ENCODE measurements around the gene PPP1R13B.

Gene PPP1R13B

GRCh38 chr14:103742499-103743255 is 104.7 kb downstream of the PPP1R13B start:
- DNase-seq (ENCODE audit: low read depth in 3 of 3) = no peak

DNA sequence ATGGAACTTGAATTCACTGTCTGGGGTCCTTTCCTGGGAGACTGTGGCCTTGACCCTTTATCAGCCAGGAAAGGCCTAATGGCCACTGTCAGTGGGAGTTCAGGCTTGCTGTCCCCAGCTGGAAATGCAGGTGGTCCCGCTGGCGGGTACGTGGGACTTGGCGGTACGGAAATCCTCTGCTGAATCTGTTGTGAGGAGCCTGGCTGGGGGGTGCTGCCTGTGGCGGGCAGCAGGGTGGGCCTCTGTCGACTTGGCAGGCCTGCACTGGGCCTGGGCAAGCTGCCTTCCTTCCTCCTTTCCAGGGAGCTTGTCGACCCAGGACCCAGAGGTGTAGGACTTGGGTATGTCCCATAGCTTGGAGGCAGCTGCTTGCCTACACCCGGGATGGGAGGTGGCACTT is 105.5 kb downstream of the PPP1R13B start:
- no peak for DNase-seq (ENCODE audit: low read depth in 3 of 3)

DNA sequence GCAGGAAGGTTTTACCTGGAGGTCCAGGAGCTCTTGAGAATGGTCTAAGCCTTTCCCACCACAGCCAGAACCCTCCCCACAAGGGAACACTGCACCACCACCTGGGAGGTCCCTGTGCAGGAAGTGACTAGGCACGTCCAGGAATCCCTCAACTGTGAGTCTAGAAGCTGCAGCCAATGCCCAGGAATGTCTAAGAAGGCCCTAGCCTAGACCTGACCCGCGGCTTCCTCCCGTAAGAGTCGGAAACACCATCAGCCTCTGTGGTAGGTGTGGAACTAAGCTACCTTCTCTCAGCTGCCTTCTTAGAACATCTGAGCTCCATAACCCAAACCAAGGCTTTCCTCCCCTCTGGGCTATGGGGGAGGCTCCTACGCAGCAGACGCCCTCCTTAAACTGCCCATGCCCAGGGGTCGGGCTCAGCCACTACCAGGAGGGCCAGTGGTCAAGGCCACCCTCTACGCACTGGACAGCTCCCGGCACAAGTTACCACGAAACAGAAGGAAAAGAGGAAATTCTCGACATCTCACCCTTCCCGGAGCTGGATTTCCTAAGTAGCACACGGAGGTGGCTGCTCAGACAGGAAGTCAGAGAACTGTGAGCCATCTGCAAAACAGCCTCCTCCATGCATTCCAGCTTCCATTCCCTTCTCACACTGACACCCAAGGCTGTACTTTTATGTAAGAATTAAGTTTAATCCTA is 106.2 kb downstream of the PPP1R13B start:
- no peak for DNase-seq (ENCODE audit: low read depth in 3 of 3)

GRCh38 chr14:103739793-103740501 is 107.4 kb downstream of the PPP1R13B start:
- no peak for DNase-seq (ENCODE audit: low read depth in 3 of 3)

DNA sequence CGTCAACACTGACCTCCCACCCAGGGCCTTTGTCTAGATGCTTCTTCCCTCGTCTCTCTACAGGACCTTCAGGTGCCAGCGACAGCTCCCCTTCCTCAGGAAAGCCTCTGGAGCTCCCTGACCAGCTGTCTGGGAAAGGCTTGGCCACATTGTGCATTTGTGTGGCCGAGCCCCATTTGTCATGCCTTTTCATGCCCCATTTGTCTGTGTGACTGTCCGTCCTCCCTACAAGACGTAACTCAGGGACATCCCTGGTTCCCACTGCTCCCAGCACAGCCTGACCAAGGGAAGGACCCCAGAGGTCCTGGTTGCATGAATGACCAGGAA is 107.9 kb downstream of the PPP1R13B start:
- DNase-seq (ENCODE audit: low read depth in 3 of 3) = no peak

DNA sequence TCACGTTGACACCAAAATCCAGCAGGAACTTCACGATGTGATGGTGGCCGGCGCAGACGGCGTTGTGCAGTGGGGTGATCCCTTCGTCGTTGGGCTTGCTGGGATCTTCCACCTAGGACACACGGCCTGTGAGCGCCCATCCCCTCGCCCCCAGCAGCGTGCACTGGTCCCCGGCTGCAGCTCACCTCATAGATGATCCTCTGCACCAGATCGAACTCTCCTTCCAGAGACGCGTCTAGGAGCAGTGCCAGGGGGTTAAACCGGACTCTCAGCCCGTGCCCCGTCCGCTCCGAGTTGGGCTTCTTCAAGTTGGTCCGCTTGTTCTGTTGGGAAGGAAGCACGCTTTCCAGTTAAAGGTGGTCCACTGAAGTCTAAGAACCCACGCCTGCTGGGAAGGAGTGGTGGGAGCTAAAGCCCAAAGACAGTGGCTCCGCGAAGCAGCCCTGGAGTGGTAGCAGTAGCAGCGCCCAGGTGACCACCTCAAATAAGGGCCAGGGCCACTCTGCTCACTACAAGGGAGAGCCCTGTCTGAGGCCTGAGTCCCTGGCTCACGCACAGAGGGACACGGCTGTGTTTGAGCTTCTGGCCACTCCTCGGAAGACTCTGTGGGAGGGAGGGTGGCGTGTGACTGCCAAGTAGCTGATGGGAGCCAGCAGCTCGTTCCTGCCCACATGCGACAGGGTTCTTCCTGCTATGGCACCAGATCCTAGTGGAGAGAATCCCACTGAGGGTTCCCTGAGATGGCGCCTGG is 108.5 kb downstream of the PPP1R13B start:
- no peak for DNase-seq (ENCODE audit: low read depth in 3 of 3)

GRCh38 chr14:103738166-103738565 is 109.2 kb downstream of the PPP1R13B start:
- no peak for DNase-seq (ENCODE audit: low read depth in 3 of 3)

- no peak for DNase-seq (ENCODE audit: low read depth in 3 of 3)
These were observed 109.8 kb downstream of the PPP1R13B start for GRCh38 chr14:103737432-103738045.

DNA sequence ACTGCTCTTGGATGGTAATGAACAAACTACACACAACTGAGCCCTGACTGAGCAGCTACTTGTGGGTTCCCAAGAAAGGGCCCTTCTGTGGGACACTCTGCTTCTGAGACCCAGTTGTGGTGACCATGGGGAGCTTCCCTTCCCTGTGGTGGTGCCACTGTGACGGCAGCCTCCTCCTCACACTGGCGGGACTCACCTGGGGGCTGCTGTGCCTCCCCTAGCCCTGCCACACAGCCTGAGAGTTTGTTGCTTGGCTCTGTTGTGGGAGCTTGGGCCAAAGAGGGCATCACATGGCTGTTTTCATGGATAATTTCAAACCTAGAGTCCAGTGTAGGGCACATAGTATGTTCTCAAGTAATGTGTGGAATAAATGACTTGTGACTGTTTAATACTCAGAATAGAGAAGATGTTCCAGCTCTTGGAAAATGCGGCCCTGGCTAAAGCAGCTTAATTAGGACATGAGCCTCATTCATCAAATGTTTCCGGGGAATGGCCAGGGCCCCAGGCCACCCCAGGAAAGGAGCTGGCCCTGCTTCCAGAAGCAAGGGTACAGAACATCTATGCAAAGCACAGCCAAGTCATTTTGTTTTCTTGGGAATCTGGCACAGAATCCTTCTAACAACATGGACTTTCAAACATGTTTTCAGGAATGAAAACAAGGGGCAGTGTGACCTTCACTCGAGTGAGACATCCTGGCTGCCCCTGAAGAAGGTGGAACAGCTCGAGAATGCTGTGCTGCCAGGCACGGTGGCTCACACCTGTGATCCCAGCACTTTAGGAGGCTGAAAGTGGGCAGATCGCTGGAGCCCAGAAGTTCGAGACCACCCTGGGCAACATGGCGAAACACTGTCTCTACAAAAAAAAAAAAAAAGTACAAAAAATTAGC is 110.6 kb downstream of the PPP1R13B start:
- no peak for DNase-seq (ENCODE audit: low read depth in 3 of 3)

- DNase-seq (ENCODE audit: low read depth in 3 of 3) = no peak
These were observed 111.4 kb downstream of the PPP1R13B start for GRCh38 chr14:103735815-103736545.

- DNase-seq (ENCODE audit: low read depth in 3 of 3) = no peak
These were observed 111.9 kb downstream of the PPP1R13B start for GRCh38 chr14:103735439-103735814.

- no peak for DNase-seq (ENCODE audit: low read depth in 3 of 3)
These were observed 112.4 kb downstream of the PPP1R13B start for GRCh38 chr14:103735022-103735421.

DNA sequence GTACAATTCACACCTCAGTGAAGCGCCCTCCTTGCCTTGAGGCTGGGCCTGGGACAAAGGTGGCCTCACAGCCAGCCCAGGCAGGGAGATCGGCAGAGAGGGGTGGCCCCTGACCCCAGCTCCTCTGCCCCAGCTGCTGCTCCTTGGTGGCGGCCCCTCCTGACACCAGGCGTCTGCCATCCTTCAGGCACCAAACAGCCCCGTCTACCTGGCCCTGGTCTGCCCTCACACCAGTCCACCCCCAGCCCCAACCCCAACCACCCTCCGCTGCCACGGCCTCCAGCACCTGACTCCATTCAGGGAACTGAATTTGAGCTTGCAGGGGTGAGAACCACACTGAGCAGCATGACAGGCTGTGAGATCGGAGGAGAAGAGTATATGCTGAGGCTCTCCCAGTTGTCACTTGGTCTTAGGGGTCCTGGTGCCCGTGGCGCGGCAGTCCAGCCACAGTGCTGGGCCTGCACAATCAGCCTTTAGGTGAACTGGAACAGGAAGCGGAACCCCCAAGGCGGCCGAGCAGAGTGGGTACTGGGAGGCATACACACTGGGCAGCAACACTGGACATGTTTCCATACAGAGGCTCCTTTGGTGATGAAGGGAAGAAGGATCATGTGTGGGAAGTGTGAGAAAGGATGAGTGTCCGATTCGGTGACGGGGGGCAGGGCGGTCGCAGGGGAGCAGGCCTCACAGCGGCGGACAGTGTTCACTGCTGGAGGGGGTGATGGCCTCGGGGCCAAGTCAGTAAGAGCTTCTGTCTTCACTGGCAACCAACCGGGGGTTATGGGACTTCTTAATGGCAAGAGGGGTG is 113.1 kb downstream of the PPP1R13B start:
- no peak for DNase-seq (ENCODE audit: low read depth in 3 of 3)

DNA sequence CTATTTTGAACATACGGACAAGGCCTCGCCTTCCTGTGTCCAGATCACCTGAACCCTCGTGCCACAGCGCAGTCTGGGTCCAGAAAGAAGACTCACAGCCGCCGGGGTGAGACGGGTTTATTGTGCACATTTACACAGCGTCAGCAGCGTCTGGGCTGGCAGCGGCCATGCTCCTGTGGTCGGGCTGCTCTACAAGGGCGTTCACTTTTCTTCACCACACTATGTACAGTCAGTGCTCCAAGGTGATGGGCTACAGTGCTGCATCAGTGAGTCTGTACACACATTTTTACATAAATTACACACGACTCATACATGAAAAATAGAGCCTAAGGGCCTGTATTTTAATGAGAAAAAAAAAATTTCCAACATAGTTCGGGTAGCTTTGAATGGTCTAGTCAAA is 113.7 kb downstream of the PPP1R13B start:
- no peak for DNase-seq (ENCODE audit: low read depth in 3 of 3)

DNA sequence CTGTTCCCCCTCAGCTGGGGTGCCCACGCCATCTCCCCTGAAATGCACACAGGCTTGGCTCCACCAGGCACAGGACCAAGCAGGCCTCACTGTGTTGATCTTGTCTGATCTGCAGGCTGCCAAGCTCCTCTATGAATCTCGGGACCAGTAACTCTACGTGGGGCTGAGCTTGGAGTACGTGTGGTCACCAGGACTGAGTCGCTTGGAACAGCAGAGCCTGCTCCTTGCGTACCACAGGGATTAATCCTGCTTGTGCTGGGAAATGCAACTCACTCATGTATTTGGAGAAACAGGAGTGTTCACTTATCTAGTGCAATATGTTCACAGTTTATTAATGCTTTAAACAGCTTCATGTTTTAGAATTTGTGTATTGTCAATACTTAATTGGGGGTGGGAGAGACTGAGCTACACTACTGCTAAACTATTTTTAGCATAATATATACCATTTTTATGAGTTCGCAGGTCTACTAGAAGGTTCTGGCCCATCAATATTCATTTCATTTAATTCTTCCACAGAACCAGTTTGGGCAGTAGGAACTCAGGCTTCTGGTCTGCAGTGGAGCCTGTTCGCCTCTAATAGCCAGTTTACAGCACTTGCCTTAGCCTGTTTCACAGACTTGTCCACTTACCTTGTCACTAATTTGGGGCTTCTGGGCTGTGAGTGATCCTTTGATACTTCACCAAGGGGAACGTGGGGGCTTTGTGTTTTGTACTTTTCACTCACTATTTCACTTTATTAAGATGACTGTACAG is 114.3 kb downstream of the PPP1R13B start:
- no peak for DNase-seq (ENCODE audit: low read depth in 3 of 3)

GRCh38 chr14:103731916-103732867 is 115.2 kb downstream of the PPP1R13B start:
- no peak for DNase-seq (ENCODE audit: low read depth in 3 of 3)

DNA sequence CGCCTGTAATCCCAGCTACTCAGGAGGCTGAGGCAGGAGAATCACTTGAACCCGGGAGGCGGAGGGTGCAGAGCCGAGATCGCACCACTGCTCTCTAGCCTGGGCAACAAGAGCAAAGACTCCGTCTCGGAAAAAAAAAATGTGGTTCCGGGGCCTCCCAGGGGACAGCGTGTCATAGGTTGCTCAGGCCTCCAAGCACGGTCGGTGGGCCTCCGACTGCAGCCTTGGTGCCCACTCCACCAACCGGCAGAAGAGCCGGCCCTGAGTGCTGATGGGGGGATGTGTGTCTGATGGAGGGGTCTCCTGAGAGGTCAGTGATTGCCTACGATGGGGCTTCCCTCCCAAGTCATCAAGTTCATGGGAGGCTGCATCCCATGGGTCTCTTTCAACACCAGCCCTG is 115.9 kb downstream of the PPP1R13B start:
- no peak for DNase-seq (ENCODE audit: low read depth in 3 of 3)
